H1 (cell line): Measurements from ENCODE around the gene SLC17A1. TPM values are rescaled to one million over a fixed set of nuclear protein-coding genes. Genes with fewer than 3 reads are reported as not detected.

Experiments
- polyA plus RNA-seq, 7 experiments: library from polyadenylated mRNA; depleted of rRNA in 3 of 7; stranded (reverse) in 5 of 7; unstranded in 2 of 7; fragments of >200 nt in 5 of 7; fragments of 200-250 nt in 2 of 7; gene quantifications; 1 replicate in 5 of 7; 2 replicates in 1 of 7; 4 replicates in 1 of 7; pipeline versions ENCODE4 v1.2.1 to v1.2.3, GENCODE V29; 2011 to 2013; ENCODE audit warnings: missing spikeins in 2 of 7, mixed read lengths in 2 of 7
- total RNA-seq: library from RNA; stranded (reverse); fragmentation: NEBNext Ultra II Directional; extraction: Animal tissue kit (Norgen Biotek cat#: 25700); gene quantifications from 2 replicates; pipeline ENCODE4 v1.2.1, GENCODE V29; 2021

Gene SLC17A1
- total and polyA plus RNA-seq, 2 of the 8 experiments (the other 6 are each of a cell fraction or from before 2014, with no cell fraction given) = not detected

Other genes starting within 250 kb of the SLC17A1 start
- not detected in 2 replicates for gene SCGN, start 179.8 kb downstream of the SLC17A1 start, total RNA-seq
- not detected in 2 replicates for gene SCGN, start 179.8 kb downstream of the SLC17A1 start, polyA plus RNA-seq (2011; rRNA removed)
- not detected in 2 replicates for gene SLC17A4, start 77.3 kb downstream of the SLC17A1 start, total RNA-seq
- not detected in 2 replicates for gene SLC17A4, start 77.3 kb downstream of the SLC17A1 start, polyA plus RNA-seq (2011; rRNA removed)
- gene SLC17A3, start 42.2 kb upstream of the SLC17A1 start, total RNA-seq = not detected in 2 replicates
- not detected in 2 replicates for gene SLC17A3, start 42.2 kb upstream of the SLC17A1 start, polyA plus RNA-seq (2011; rRNA removed)
- not detected in 2 replicates for gene SLC17A2, start 98.6 kb upstream of the SLC17A1 start, total RNA-seq
- not detected in 2 replicates for gene SLC17A2, start 98.6 kb upstream of the SLC17A1 start, polyA plus RNA-seq (2011; rRNA removed)
- 0.27 and 0.43 TPM in 2 replicates for gene TRIM38, start 130.8 kb upstream of the SLC17A1 start, total RNA-seq
- gene TRIM38, start 130.8 kb upstream of the SLC17A1 start, polyA plus RNA-seq (2011; rRNA removed) = 0.25 and 0.56 TPM in 2 replicates